Glutamatergic neuron (in vitro differentiated cells): ENCODE results near the gene TCF7L2. TPM values are rescaled to one million over a fixed set of nuclear protein-coding genes. Genes with fewer than 3 reads are reported as not detected.

Experiments used
- DNase-seq: peaks from one replicate; pipeline ENCODE4 v3.0.0; 2022
- H3K27ac Mint-ChIP-seq: one replicate; pipeline ENCODE4 v1.8.0; 2020; ENCODE audit warnings: mild to moderate bottlenecking, mixed read lengths, inconsistent platforms; ENCODE audit not compliant: unreplicated experiment
- H3K27me3 Mint-ChIP-seq: one replicate; pipeline ENCODE4 v1.8.0; 2020; ENCODE audit warnings: mild to moderate bottlenecking, moderate library complexity, mixed read lengths, inconsistent platforms; ENCODE audit not compliant: unreplicated experiment
- H3K36me3 Mint-ChIP-seq: one replicate; pipeline ENCODE4 v1.8.0; 2020; ENCODE audit warnings: mild to moderate bottlenecking, mixed read lengths, inconsistent platforms; ENCODE audit not compliant: unreplicated experiment
- H3K4me1 Mint-ChIP-seq: one replicate; pipeline ENCODE4 v1.8.0; 2020; ENCODE audit warnings: mild to moderate bottlenecking, low read depth, mixed read lengths, inconsistent platforms; ENCODE audit not compliant: unreplicated experiment
- H3K4me3 Mint-ChIP-seq: one replicate; pipeline ENCODE4 v1.8.0; 2020; ENCODE audit warnings: mild to moderate bottlenecking, mixed read lengths, inconsistent platforms; ENCODE audit not compliant: unreplicated experiment
- H3K9me3 Mint-ChIP-seq: one replicate; pipeline ENCODE4 v1.8.0; 2020; ENCODE audit warnings: mild to moderate bottlenecking, moderate library complexity, mixed read lengths, inconsistent platforms; ENCODE audit not compliant: unreplicated experiment
- total RNA-seq: library from RNA; stranded (reverse); fragmentation: NEBNext Ultra II Directional; extraction: Animal tissue kit (Norgen Biotek cat#: 25700); gene quantifications from one replicate; pipeline ENCODE4 v1.2.1, GENCODE V29; 2021; ENCODE audit not compliant: unreplicated experiment
- TF ChIP-seq, protein P1 (sequence below): fragments of 200-600 bp; sonication (generic); IDR thresholded peaks from one replicate; pipeline ENCODE4 v1.5.0; 2021; ENCODE audit not compliant: partially characterized antibody, unreplicated experiment

Gene TCF7L2
- total RNA-seq, 1 donor from 2014 or later: 5.0 TPM

DNA sequence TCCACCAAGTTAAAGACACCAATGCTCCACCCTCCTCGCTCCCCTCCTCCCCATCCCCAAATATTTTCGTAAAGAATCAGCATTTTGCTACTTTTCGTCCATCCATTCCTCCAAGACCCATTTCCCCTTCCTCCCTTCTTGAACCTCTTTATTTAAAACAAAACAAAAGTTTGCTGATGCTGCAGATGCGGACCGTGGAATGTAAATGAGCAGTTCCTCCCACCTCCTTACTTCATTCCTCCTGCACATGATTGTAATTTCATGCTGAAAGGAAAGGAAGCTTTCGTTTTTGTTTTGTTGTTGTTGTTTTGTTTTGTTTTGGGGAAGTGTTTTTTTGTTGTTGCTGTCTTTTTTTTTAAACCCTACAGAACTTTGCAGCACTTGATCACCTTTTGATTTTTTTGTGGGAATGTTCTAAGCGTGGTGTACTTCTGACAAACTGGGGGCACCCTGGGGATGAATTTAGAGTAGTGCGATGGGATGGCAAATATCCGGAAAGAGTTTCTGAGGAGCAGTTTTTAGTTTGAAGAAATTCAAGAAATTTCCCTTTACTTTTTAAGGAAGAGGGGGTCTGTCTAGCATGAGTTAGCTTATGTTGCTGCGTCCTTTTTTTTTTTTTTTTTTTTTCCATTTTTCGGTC, 177.3 kb downstream of the TCF7L2 start:
- H3K9me3 Mint-ChIP-seq: peaks cover 2% of the 10 kb centered on the region
- TF ChIP-seq, protein P1, sequence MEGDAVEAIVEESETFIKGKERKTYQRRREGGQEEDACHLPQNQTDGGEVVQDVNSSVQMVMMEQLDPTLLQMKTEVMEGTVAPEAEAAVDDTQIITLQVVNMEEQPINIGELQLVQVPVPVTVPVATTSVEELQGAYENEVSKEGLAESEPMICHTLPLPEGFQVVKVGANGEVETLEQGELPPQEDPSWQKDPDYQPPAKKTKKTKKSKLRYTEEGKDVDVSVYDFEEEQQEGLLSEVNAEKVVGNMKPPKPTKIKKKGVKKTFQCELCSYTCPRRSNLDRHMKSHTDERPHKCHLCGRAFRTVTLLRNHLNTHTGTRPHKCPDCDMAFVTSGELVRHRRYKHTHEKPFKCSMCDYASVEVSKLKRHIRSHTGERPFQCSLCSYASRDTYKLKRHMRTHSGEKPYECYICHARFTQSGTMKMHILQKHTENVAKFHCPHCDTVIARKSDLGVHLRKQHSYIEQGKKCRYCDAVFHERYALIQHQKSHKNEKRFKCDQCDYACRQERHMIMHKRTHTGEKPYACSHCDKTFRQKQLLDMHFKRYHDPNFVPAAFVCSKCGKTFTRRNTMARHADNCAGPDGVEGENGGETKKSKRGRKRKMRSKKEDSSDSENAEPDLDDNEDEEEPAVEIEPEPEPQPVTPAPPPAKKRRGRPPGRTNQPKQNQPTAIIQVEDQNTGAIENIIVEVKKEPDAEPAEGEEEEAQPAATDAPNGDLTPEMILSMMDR: no peak
- peak overlapping the region; percentile 76 for H3K4me3 Mint-ChIP-seq
- no peak overlapping the region for H3K27ac Mint-ChIP-seq
- H3K27me3 Mint-ChIP-seq: no peaks in the 10 kb centered on the region
- no peak for DNase-seq
- H3K4me1 Mint-ChIP-seq: peaks cover 22% of the 10 kb centered on the region
- no peaks in the 10 kb centered on the region for H3K36me3 Mint-ChIP-seq

DNA sequence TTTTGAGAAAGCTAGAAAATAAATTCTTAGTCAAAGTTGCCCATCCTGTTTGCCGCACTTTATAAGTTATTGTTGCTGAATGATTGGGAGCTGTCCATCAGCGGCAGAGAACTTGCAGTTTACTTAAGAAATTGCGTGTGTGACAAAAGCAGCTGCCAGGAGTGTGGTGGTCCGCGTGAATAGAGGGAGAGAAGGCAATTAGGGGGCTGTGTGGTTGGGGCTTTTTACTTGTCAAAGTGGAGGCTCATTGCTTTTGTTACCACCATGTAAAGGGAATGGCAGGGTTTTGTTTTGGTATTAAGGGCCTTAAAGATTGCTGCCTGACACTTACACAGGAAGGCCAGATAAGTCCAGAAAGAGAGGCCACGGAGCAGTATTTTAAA, 177.8 kb downstream of the TCF7L2 start:
- Mint-ChIP-seq H3K27ac (no peak overlapping the region), H3K9me3 (peaks cover 2% of the 10 kb centered on the region), H3K27me3 (no peaks in the 10 kb centered on the region), H3K4me3 (no peak overlapping the region), H3K4me1 (peaks cover 26% of the 10 kb centered on the region), H3K36me3 (no peaks in the 10 kb centered on the region)
- TF ChIP-seq, protein P1: no peak
- no peak for DNase-seq

DNA sequence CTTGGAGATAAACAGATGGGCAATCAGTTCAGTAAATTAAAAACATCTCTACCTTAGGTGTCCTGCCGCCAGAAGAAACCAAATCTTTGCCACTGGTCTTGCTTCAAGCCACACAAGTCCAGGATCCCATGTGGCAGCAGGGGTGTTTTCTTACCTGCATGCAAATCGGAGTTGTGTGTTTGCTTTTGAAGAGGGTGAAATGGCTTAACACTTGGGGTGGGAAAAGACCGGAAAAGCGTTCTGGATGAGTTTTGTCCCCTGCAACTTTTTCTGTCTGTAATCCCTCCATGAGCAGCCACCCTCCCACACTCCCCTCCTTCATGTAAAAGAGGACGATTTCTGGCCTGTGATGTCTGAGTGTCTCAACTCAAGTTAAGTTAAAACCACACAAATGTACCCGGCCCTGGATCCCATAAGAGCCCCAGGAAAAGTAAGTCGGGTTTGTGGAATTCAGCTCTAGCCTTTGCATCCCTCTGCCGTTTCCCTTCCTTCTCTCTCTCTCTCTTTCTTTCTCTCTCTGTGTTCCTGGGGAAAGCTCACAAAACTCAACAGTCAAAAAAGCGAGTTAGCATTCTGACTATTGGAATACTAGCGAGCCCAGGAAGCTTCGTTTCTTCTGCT, 178.5 kb downstream of the TCF7L2 start:
- Mint-ChIP-seq H3K27ac (no peak overlapping the region), H3K27me3 (no peaks in the 10 kb centered on the region), H3K4me3 (no peak overlapping the region), H3K9me3 (peaks cover 2% of the 10 kb centered on the region), H3K4me1 (peaks cover 29% of the 10 kb centered on the region), H3K36me3 (no peaks in the 10 kb centered on the region)
- DNase-seq: no peak
- TF ChIP-seq, protein P1: no peak

DNA sequence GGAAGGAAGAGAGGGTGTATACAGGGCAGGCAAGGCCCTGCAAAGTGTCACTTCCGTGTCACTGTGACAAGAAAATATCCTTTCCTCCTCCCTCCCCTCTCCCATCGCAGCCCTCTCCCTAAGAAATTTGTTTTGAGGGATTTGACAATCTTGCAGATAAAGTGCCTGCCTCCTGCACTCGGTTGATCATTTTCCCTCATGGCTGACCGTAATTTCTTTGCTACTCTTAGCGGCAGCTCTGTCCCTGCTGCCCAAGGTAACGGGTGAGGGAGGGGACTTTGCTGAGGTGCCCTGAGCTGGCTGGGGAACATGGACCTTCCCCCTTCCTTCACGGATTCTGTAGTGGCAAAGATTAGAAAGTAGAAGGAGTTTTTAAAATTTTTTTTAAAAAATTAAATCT, 179.1 kb downstream of the TCF7L2 start:
- H3K4me1 Mint-ChIP-seq: peaks cover 34% of the 10 kb centered on the region
- DNase-seq: no peak
- no peaks in the 10 kb centered on the region for H3K36me3 Mint-ChIP-seq
- TF ChIP-seq, protein P1: no peak
- peaks cover 2% of the 10 kb centered on the region for H3K9me3 Mint-ChIP-seq
- no peaks in the 10 kb centered on the region for H3K27me3 Mint-ChIP-seq
- H3K27ac Mint-ChIP-seq: no peak overlapping the region
- H3K4me3 Mint-ChIP-seq: no peak overlapping the region

DNA sequence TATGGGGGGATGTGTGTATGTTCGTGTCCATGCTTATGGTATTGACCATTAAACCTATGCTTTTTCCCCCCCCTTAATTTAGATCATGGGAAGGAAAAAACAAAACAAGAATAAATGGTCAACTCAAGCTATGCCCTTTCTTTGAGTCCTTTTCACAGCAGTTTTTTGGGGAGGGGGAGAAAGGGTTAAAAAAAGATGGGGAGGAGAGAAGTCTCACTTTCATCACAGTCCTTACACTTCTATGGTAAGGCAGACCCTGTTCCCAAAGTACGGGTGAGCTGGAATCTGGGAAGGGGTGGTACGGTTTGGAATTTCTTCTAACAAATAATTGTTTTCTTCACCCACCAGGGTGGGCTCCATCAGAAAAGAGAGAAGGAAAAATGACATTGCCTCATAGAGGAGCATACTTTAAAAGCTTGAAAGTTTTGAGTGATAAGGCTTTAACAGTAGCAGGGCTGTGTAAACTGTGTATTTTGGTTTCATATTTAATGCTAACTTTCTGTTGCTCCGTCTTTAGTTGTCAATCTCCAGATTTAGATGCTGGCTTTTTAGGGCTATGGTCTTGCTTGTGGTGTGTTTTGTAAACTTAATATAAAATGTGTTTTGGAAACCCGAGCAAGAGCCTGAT, 180.1 kb downstream of the TCF7L2 start:
- H3K9me3 Mint-ChIP-seq: peaks cover 2% of the 10 kb centered on the region
- TF ChIP-seq, protein P1: no peak
- no peak for DNase-seq
- no peak overlapping the region for H3K27ac Mint-ChIP-seq
- H3K4me3 Mint-ChIP-seq: no peak overlapping the region
- peaks cover 34% of the 10 kb centered on the region for H3K4me1 Mint-ChIP-seq
- no peaks in the 10 kb centered on the region for H3K36me3 Mint-ChIP-seq
- H3K27me3 Mint-ChIP-seq: no peaks in the 10 kb centered on the region
